Globus pallidus (tissue), 1 donor: Measurements from ENCODE around the gene PDE3B.

ENCODE experiments used
- DNase-seq: peaks from one replicate; pipeline ENCODE4 v3.0.0-alpha.2; 2015; ENCODE audit warnings: low spot score

The PDE3B gene

GRCh38 chr11:14884667-14885273 is 241.2 kb downstream of the PDE3B start:
- no peak for DNase-seq

GRCh38 chr11:14886513-14886912 is 242.9 kb downstream of the PDE3B start:
- no peak for DNase-seq

GRCh38 chr11:14891143-14892035 is 247.8 kb downstream of the PDE3B start:
- peak; percentile 79 for DNase-seq

DNA sequence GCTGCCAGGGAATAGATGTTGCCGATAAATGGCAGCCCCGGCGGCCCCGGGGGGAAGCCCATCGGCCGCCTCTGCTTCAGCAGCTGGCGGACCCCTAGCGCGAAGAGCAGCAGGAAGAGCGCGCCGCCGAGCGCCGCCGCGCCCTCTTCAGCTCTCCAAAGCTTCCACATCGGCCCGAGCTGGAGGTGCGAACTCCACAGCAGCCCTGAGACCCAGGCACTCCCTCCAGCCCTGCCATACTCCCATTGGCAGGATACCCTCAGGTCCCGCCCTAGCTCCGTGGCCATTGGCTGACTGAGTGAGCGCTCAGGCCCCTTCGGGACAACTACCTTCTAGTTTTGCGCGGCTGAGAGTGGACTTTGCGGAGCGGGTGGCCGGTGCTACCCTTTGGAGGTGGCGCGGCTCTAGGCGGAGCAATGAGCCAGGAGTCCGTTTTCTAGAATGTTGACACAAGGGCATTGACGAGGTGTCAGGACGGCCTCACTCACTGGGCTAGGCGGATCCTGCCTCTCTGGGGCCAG is 248.5 kb downstream of the PDE3B start, which contains the start of gene CYP2R1:
CYP2R1 (minus strand) TSS at position 196 of the 521 bp plus-strand sequence; CDS start at position 170, 26 bp downstream.
- peak; percentile 92 for DNase-seq

DNA sequence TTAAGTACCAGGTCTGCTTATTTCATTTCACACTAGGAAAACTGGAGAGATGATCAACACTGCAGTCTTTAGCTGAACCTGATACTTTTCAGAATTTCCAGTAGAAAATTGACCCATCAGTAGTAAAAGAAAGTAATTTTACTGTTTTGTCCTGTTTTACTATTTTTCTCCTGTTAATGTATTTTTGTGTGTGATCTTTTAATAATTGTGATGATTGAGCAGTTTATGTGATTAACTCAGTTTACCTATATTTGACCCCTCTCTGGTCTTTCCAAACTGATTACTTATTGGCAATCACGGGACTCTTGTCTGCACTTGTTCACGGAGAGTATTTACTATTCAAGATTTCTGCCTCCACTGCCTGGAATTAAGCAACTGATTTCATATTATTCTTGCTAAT is 249.0 kb downstream of the PDE3B start:
- no peak for DNase-seq

GRCh38 chr11:14894657-14895598 is 251.3 kb downstream of the PDE3B start:
- peak; percentile 34 for DNase-seq

GRCh38 chr11:14898355-14898754 is 254.8 kb downstream of the PDE3B start:
- DNase-seq = no peak

DNA sequence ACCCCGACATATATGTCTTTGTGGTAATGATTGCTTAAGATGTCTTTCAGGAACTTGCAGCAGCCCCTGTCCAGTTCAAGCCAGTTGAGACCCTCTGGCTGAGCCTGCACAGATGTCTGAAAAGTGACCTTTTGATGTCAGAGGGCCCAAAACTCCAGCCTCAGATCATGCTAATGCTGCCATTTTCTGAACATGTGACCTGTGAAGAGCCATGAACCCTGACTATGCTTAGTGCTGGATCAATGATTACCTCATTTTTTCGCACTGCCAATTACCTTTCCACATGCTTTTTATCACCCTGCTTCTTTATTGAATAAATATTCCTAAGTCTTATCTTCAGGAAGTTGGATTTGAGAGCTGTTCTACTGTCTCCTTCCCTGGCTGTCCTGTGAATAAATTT is 255.3 kb downstream of the PDE3B start:
- DNase-seq = no peak

DNA sequence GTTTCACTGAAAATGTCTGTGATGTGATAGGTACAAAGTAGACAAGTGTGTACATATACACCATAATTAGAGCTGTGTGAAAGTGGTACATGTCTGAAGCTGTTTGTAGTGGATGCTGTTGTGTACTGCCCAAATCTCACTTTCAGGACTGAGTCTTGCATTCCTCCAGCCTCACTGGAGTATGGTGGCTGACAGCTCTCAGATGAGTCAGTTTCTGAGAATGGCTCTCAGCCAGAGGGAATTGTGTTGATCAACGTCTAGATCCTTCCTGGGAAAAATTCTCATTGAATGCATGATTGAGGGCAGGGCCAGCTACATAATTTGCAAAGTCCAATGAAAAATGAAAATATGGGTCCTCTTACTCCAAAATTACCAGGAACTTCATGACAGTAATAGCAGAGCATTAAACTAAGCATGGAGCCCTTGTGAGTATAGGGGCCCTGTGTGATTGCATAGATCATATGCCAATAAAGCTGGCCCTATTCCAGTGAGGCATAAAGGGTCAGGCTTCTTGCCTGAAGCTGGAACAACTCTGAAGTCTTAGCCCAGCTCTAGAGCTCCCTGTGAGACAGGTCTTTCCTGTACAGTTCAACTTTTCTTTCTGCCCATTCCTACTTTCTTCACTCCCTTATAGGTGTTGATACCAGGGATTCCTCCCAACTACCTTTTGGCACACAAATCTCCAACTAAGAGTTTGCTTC is 259.2 kb downstream of the PDE3B start:
- no peak for DNase-seq

DNA sequence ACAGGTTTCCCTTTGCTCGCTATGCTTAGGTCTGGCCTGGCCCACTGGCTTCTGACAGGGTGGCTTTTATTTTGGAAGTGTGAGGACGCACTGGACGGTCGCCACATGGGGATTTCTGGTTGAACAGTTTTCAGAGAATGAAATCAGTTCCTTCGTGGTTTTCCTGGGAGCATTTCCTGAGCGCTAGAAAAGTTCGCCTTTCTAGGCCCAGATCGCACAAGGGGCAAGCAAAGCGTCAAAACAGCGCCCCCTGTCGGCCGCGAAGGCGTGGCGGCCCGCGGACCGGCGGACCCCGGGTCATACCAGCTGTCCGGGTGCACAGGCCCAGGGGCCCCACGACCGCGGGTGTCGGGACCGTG is 261.1 kb downstream of the PDE3B start:
- peak; percentile 48 for DNase-seq

DNA sequence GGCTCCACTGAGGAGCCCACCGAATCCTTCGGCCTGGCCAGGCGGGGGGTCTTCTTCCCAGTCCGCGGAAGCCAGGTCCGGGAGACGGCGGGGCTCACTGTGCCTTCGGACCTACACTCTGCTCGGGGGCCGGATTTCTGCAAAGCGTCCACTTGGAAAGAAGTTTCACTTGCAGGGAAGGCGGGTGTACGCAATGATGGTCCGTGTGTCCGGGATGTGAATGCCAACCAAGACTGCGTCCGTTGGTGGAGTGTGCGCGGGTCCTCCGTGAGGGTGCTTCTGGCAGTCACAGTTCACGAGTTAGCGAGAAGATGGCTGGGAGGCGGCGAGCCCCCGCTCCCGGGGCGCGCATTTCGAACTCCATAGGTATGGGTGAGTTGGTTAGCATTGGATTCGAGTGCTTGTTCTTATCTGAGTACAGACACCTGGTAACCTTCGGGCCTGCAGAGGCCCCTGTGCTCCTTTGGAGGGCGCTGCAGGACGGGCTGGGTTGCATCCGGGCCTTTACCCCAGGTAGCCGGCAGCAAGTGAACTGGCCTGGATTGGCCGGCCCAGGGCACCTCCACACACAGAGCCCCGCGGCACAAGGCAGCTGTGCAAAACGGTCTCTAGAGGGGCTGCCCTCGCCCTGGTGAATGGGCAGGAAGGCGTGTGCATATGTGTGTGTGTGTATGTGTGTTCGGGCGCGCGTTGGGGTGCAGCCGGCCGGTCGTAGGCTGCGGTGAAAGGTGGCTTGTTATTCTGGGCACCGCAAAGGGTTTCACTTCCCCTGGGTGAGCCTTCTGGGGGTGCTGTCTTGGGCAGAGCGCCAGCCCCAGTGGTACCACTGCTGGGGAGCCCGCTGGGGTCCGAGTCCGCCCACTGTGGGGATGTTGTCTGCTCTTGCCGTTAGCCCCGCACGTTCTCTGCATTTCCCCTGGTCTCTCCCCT is 261.8 kb downstream of the PDE3B start:
- no peak for DNase-seq

DNA sequence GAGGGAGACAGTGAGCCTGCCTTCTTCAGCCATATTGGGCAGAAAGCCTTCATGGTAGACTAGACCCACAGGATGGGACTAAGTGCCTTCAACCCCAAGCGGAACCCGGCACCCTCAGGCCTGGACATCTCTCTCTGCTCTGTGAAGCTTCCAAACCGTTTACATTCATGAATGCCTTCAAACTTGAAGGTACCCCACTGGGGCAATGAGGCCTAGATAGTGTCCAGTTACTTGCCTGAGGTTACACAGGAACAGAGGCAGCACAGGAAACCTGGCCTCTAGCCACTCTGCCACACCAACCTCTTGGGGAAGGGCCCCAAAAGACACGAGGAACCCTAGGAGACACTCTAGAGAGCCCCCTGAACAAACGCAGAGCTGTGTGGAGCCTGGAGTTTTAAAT is 263.0 kb downstream of the PDE3B start:
- no peak for DNase-seq

DNA sequence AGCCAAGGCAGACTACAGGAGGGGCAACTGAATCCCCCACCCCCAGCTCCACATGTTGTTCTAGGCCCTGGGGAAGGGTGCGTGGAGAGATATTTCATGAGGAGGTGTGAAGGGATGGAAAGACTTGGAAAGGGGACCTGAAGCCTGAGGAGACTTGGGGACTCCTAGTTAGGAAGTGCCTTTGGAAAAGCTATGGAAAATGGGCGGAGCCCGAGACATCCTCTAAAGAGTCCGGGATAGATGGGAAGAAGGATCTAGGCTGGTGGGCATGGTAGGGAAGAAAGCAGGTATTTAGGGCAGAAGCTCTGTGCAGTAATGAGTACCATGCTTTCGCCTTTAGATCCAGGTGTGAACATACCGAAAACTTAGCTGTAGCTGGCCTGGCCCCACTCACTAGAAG is 263.4 kb downstream of the PDE3B start:
- DNase-seq = no peak

DNA sequence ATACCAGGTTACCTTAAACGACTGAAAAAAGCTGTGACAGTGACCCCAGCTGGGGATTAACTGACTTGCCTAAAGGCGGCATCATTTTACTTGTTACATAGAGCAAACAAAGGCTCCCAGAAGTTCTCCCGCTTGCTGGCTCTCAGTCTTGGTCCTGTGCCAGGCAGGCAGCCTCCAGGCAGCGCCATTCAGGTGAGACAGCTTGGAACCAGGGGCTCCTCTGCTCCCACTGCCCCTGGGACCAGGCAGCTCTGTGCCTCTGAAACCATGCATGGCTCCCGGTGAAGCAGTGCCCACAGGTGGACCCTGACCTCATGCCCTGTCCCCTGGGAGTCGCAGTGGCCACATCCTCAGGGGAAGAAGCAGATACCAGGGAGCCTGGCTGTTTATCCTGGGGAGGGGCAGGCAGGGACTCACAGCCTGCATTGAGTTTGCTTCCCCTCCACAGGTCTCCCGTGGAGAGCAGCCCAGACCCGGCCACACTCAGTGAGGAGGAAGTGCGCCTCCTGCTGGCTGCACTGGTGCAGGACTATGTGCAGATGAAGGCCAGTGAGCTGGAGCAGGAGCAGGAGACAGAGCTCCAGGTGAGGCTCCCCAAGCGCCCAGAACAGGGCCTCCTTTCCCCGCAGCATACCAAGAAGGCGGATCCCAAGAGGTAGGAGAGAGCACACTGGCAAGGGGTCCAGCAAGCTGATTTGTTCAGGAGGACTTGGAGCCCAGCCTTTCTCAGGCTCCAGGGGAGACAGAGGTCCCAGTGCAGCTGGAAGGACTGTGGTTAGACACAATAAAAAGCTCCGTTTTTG is 264.0 kb downstream of the PDE3B start:
- DNase-seq = peak; percentile 42

DNA sequence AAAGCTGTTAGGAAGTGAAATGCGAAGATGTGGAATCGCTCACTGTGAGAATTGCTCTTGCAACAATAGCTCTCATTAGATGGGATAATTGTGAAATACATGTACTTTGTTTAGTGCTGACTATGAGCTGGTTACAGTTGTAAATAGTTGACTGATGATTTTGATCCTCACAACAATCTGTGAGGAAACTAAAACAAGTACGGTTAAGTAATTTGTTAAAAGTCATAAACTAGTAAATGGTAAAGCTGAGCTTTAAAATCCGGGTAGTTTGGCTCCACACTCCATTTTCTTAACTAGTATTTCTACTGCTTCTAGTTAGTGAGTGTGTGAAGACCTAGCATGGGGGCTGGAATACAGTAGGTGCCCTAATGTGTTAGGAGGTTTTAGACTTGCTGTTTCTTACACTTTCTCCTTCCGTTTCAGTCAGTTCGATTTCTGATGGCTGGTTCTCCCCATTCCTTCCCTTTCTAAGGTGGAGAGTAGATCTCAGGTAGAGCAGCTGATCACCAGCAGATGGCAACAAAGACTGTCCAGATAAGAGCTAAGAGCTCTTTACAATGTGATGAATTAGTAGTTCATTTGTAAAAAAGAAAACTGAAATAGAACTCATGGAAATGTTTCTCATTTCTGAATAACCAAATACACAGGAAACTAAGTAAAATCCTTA is 264.7 kb downstream of the PDE3B start:
- peak; percentile 27 for DNase-seq

DNA sequence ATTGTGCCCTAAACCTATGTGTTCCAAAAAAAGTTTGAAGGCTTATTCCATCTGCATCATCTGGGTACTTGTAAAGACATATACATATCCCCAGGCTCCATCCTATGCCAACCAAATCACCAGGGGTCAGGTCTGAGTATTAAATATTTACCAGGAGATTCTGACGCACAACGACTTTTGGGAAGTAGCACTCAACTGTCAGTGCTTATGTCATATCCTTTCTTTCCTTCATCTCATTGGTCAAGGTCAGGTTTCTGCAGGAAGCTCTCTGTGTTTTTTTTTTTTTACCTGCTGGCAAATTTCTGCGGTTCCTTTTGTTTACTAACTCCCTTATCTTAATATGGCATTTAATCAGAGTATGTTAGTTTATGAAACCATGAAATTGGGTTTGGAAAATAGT is 270.9 kb downstream of the PDE3B start:
- no peak for DNase-seq

- DNase-seq = no peak
Observed at GRCh38 chr11:14916403-14916802, 272.8 kb downstream of the PDE3B start.
